C4-2B (cell line): ENCODE results near the gene CRABP1.

Experiments used
- CTCF ChIP-seq: fragments of 450-650 bp; conservative IDR thresholded peaks from 2 replicates; pipeline ENCODE4 v1.5.1; 2017; ENCODE audit warnings: mild to moderate bottlenecking
- ZFX ChIP-seq: fragments of 450-650 bp; IDR thresholded peaks from 2 replicates; pipeline ENCODE4 v1.6.1; 2017

DNA sequence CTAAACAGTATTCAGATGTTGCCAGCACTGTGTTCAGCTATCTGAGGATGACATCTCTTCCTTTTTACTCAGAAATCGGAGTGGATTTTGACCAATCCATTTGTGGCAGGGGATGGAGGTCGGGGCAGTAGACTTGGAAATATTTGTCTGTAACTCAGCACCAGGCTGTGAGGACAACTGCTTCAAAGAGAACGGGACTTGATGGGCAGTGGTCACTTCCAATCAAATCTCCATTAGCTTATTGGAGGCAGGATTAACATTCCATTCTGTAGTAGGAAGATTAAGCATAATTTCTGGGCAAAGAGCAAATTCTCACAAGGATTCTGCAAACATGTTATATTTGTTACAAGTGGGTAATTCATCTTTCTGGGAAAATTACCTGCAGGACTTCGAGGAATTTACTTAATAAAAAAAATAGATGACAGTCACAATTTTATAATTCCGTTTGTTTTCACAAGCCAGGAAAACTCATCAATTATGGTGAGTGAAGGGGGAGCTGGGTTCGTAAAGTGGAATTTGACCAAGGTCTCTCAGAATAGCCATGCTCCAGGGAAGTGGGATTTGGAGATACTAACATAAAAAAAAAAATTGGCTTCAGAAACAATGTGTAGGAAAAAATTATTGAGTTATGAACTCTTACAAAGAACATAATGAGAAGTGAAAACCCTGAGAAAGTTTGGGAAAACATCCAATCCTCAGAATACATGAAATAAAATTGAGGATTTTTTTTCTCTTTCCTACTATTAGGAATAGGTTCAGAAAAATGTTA, 18.1 kb downstream of the CRABP1 start:
- TF ChIP-seq CTCF: no peak
- no peak for TF ChIP-seq ZFX
